ENCODE results near the gene C1QTNF12.

DNA sequence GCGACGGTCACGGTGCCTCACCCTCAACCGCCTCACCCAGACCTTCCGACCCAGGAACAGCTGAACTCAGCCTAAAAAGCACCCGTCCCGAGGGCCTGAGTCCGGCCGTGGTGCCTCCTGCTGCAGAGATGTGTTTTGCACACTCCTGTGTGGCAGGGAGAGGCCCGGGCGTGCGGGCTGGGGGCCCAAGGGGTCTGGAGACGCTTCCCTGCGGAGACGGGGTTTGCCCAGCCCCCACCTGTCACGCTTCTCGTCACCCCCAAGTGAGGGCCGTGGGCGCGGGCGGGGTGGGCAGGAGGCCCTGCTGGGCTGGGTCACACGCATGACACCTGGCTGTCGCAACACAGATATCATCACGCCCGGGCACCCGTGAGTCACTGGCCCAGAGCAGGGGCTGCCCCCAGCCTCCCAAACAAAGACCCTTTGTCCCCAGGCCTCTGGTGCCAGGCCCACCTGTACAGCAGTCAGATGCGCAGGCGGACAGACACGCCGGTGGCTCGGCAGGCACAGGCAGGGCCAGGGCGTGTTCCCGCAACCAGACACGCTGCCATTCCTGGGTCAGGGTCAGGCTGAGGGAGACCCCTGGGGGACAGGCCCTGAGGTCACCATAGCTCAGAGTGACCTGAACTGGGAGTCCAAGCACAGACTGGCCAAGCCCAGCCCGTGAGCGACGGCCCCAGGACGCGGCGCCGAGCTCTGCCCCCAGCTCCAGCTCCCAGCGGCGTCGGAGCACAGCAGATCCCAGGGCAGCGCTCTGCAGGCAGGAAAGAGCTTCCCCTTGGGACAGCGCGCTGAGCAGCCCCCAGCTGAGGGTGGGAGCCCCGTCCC, 8.4 kb downstream of the C1QTNF12 start:
- TF ChIP-seq EP300 (IDR thresholded peaks at IDR 0.05) = no peak
- TF ChIP-seq, protein P1, sequence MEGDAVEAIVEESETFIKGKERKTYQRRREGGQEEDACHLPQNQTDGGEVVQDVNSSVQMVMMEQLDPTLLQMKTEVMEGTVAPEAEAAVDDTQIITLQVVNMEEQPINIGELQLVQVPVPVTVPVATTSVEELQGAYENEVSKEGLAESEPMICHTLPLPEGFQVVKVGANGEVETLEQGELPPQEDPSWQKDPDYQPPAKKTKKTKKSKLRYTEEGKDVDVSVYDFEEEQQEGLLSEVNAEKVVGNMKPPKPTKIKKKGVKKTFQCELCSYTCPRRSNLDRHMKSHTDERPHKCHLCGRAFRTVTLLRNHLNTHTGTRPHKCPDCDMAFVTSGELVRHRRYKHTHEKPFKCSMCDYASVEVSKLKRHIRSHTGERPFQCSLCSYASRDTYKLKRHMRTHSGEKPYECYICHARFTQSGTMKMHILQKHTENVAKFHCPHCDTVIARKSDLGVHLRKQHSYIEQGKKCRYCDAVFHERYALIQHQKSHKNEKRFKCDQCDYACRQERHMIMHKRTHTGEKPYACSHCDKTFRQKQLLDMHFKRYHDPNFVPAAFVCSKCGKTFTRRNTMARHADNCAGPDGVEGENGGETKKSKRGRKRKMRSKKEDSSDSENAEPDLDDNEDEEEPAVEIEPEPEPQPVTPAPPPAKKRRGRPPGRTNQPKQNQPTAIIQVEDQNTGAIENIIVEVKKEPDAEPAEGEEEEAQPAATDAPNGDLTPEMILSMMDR (IDR thresholded peaks at IDR 0.05) = no peak

All from suprapubic skin (tissue), 3 donors.